ENCODE data around the gene ENOX1. TPM values are rescaled to one million over a fixed set of nuclear protein-coding genes. Genes with fewer than 3 reads are reported as not detected.

The ENOX1 gene
- polyA plus RNA-seq, 2 of the 4 experiments (the other 2 are of a cell fraction) = 0.28 to 0.41 TPM

GRCh38 chr13:43289470-43290255, 497.1 kb downstream of the ENOX1 start:
- no peak overlapping the region for H3K4me3 ChIP-seq
- WGBS (ENCODE audit: missing lambda C conversion rate) = 76% methylated on average over 6 of the region's 6 CpGs
- ATAC-seq (no peak), FAIRE-seq (no peak), DNase-seq (ENCODE audit: low read depth in 1 of 2, low spot score in 1 of 2) (no peak)
- TF ChIP-seq EP300 (IDR thresholded peaks at IDR 0.05) = no peak
- TF ChIP-seq CHD2 (IDR thresholded peaks at IDR 0.05; ENCODE audit: low read length, partially characterized antibody) = no peak
- TF ChIP-seq REST (IDR thresholded peaks at IDR 0.05) = no peak
- no peak for TF ChIP-seq USF2 (IDR thresholded peaks at IDR 0.05)
- no peak for TF ChIP-seq HOXB5 (CRISPR knock-in tag; IDR thresholded peaks at IDR 0.05)
- TF ChIP-seq NPAS2 (CRISPR knock-in tag; IDR thresholded peaks at IDR 0.05; ENCODE audit: borderline replicate concordance) = no peak
- no peak for TF ChIP-seq SMC3 (IDR thresholded peaks at IDR 0.05)
- TF ChIP-seq ELK1 (IDR thresholded peaks at IDR 0.05; ENCODE audit: low read depth, low read length) = no peak
- TF ChIP-seq MAFK (IDR thresholded peaks at IDR 0.05; ENCODE audit: partially characterized antibody) = no peak
- no peak for TF ChIP-seq E2F6 (IDR thresholded peaks at IDR 0.05; ENCODE audit: borderline replicate concordance, low read depth)
- no peak for TF ChIP-seq ZC3H11A (IDR thresholded peaks at IDR 0.05)
- no peak for TF ChIP-seq MAX (IDR thresholded peaks at IDR 0.05)
- no peak for TF ChIP-seq TFCP2L1 (CRISPR knock-in tag; IDR thresholded peaks at IDR 0.05)
- no peak for TF ChIP-seq CBX8 (IDR thresholded peaks at IDR 0.05)
- TF ChIP-seq POLR2A (IDR thresholded peaks at IDR 0.05; ENCODE audit: low read length) = no peak
- no peak for TF ChIP-seq GATA3 (IDR thresholded peaks at IDR 0.05; ENCODE audit: borderline replicate concordance)
- no peak for TF ChIP-seq NR3C1 (IDR thresholded peaks at IDR 0.05)
- no peak overlapping the region for H3K4me2 ChIP-seq
- peaks cover 4% of the 10 kb centered on the region for H3K4me1 ChIP-seq
- no peak overlapping the region for H3K27ac ChIP-seq
- CTCF ChIA-PET = no interaction called here
- POLR2A ChIA-PET = no interaction called here
- H3K9me3 ChIP-seq = no peaks in the 10 kb centered on the region

GRCh38 chr13:43286751-43287150, 500.0 kb downstream of the ENOX1 start:
- H3K4me1 ChIP-seq = peaks cover 15% of the 10 kb centered on the region
- H3K4me3 ChIP-seq = no peak overlapping the region
- no peak for FAIRE-seq
- no peak for ATAC-seq
- no peak overlapping the region for H3K27ac ChIP-seq
- TF ChIP-seq NFE2L2 (conservative IDR thresholded peaks at IDR 0.05; ENCODE audit: low read length) (no peak), KDM1A (IDR thresholded peaks at IDR 0.05; ENCODE audit: low read depth) (no peak), USF2 (IDR thresholded peaks at IDR 0.05) (no peak), JUNB (IDR thresholded peaks at IDR 0.05) (no peak), ZFP36 (IDR thresholded peaks at IDR 0.05; ENCODE audit: borderline replicate concordance, partially characterized antibody) (no peak), NR3C1 (IDR thresholded peaks at IDR 0.05) (no peak), RAD21 (conservative IDR thresholded peaks at IDR 0.05 in 1 of 2, IDR thresholded peaks at IDR 0.05 in 1 of 2) (no peak), HEYL (CRISPR knock-in tag; IDR thresholded peaks at IDR 0.05) (no peak), RCOR1 (IDR thresholded peaks at IDR 0.05; ENCODE audit: low read depth, low read length) (no peak), HOXB5 (CRISPR knock-in tag; IDR thresholded peaks at IDR 0.05) (no peak)
- H3K4me2 ChIP-seq = no peak overlapping the region
- 88% methylated on average over 1 of the region's 1 CpG for WGBS (ENCODE audit: missing lambda C conversion rate)
- no peaks in the 10 kb centered on the region for H3K9me3 ChIP-seq
- CTCF ChIA-PET = no interaction called here
- DNase-seq (ENCODE audit: low read depth in 1 of 2, low spot score in 1 of 2) = no peak
- POLR2A ChIA-PET = no interaction called here
